K562 (cell line): Measurements from ENCODE around the gene MAML1. TPM values are rescaled to one million over a fixed set of nuclear protein-coding genes. Genes with fewer than 3 reads are reported as not detected.

ENCODE experiments used
- ESRRB ChIP-seq: fragments of 250-450 bp; sonication (Bioruptor Pico); IDR thresholded peaks from 2 replicates; pipeline ENCODE4 v1.5.0; 2020; ENCODE audit warnings: mild to moderate bottlenecking, moderate library complexity, borderline replicate concordance
- POLR2H ChIP-seq: IDR thresholded peaks from 2 replicates; pipeline ENCODE4 v1.6.1; 2016; ENCODE audit warnings: missing genetic modification characterization, low read depth, mild to moderate bottlenecking, control low read depth, missing compliant biosample characterization, moderate library complexity
- TCFL5 ChIP-seq: fragments of 250-450 bp; sonication (Bioruptor Pico); conservative IDR thresholded peaks from 2 replicates; pipeline ENCODE4 v1.6.1; 2021; ENCODE audit warnings: mild to moderate bottlenecking, moderate library complexity, matching md5 sums
- ZKSCAN8 ChIP-seq: fragments of 200-800 bp; sonication (Bioruptor generic); IDR thresholded peaks from 2 replicates; pipeline ENCODE4 v1.6.1; 2016; ENCODE audit warnings: missing genetic modification characterization, missing compliant biosample characterization
- ZNF589 ChIP-seq: fragments of 200-800 bp; sonication (Bioruptor generic); IDR thresholded peaks from 2 replicates; pipeline ENCODE4 v1.6.1; 2016; ENCODE audit warnings: low read depth, missing genetic modification characterization, missing compliant biosample characterization
- ZNF644 ChIP-seq: fragments of 200-800 bp; sonication (Bioruptor generic); IDR thresholded peaks from 2 replicates; pipeline ENCODE4 v1.6.1; 2016; ENCODE audit warnings: low read depth, missing genetic modification characterization, missing compliant biosample characterization
- ZNF785 ChIP-seq: fragments of 250-450 bp; sonication (Bioruptor Pico); IDR thresholded peaks from 2 replicates; pipeline ENCODE4 v1.4.0; 2020; ENCODE audit warnings: mild to moderate bottlenecking
- polyA plus RNA-seq, 8 experiments: library from polyadenylated mRNA; depleted of rRNA in 4 of 8; stranded (reverse) in 5 of 8; unstranded in 3 of 8; fragments of >200 nt; fragmentation: Nextera tagmentation in 2 of 8; fragmentation: Illumina TruSeq in 1 of 8; extraction: Ambion mirVana in 2 of 8; extraction: Trizol in 1 of 8; gene quantifications; 2 replicates each; pipeline versions ENCODE4 v1.2.1 to v1.2.3, GENCODE V29; 2011 to 2014; ENCODE audit warnings: inconsistent platforms in 1 of 8, missing spikeins in 1 of 8
- total RNA-seq, 7 experiments: library from RNA; depleted of rRNA in 6 of 7; stranded (reverse); fragments of >200 nt in 6 of 7; fragmentation: Illumina TruSeq in 2 of 7; extraction: Trizol in 2 of 7; gene quantifications; 2 replicates each; pipeline versions ENCODE4 v1.2.1 to v1.2.3, GENCODE V29; 2011 to 2021; ENCODE audit warnings: low replicate concordance in 1 of 7
- TF ChIP-seq, protein P1 (sequence below), 2 experiments: fragments of 450-650 bp; conservative IDR thresholded peaks; 2 replicates each; pipeline ENCODE4 v1.6.1; 2017; ENCODE audit warnings: mild to moderate bottlenecking in 2 of 2, moderate library complexity in 2 of 2
- TF ChIP-seq, protein P2 (sequence below): fragments of 450-650 bp; formaldehyde crosslinking; IDR thresholded peaks from 2 replicates; pipeline ENCODE4 v1.4.0; 2022; ENCODE audit warnings: mild to moderate bottlenecking, moderate library complexity
- TF ChIP-seq, protein P3 (sequence below): sonication (generic); formaldehyde crosslinking; IDR thresholded peaks from 2 replicates; pipeline ENCODE4 v1.9.0; 2022; ENCODE audit warnings: mild to moderate bottlenecking, missing genetic modification reagents
- TF ChIP-seq, protein P4 (sequence below), 2 experiments: fragments of 450-650 bp; IDR thresholded peaks; 2 replicates each; pipeline ENCODE4 v1.6.1; 2016
- TF ChIP-seq, protein P5 (sequence below): fragments of 200-800 bp; sonication (Bioruptor generic); IDR thresholded peaks from 2 replicates; pipeline ENCODE4 v1.6.1; 2017; ENCODE audit warnings: missing genetic modification characterization, missing compliant biosample characterization

MAML1 gene
- total and polyA plus RNA-seq, 9 of the 15 experiments (the other 6 are each of a cell fraction or from before 2014, with no cell fraction given): 0.32 to 18.4 (median 7.0) TPM

DNA sequence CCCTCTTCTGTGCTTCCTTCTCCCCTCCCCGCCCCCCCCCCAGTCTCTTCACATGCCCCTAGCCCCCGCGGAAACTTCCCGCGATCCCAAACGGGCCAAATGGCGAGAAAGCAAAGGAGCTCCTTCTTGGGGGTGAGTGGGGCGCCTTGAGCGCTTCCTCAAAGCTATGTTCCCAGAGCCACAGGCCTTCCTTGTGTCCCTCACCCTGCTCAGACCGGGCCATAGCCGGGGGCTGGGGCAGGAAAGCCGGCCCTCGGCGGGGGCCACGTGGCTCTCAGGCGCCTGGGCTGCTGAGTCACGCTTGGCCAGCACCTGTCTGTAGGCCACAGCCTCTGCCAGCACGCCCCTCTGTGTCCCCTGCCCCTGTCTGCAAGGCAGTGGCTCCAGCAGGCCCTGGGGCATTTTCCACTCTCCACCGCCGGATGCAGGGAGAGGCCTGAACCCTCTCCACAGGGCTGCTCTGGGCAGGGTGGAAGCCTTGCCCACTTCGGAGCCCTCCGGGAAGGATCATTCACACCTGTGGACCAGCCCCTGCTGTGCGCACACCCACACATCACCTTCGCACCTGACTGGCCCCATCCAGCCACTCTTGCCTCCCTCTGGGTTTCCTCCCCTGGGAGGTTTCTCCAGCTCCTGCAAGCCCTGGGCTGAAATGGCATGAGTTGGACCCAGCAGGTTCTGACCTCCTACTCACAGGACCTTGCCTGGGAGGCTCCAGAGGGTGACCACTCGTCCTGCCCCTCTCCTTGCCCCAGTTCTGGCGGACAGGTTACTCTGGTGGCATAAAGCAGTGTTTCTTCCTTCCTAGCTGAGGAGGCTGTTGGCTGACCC is 86.9 kb downstream of the MAML1 start (continued):
- TF ChIP-seq, protein P1, sequence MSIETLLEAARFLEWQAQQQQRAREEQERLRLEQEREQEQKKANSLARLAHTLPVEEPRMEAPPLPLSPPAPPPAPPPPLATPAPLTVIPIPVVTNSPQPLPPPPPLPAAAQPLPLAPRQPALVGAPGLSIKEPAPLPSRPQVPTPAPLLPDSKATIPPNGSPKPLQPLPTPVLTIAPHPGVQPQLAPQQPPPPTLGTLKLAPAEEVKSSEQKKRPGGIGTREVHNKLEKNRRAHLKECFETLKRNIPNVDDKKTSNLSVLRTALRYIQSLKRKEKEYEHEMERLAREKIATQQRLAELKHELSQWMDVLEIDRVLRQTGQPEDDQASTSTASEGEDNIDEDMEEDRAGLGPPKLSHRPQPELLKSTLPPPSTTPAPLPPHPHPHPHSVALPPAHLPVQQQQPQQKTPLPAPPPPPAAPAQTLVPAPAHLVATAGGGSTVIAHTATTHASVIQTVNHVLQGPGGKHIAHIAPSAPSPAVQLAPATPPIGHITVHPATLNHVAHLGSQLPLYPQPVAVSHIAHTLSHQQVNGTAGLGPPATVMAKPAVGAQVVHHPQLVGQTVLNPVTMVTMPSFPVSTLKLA (conservative IDR thresholded peaks at IDR 0.05): peak; percentile 91 to 95
- 0 out of 2 replicates have a peak, but pooled peaks have one; percentile 12 for TF ChIP-seq POLR2H (tag)
- TF ChIP-seq ESRRB (CRISPR knock-in tag): no peak
- TF ChIP-seq, protein P2, sequence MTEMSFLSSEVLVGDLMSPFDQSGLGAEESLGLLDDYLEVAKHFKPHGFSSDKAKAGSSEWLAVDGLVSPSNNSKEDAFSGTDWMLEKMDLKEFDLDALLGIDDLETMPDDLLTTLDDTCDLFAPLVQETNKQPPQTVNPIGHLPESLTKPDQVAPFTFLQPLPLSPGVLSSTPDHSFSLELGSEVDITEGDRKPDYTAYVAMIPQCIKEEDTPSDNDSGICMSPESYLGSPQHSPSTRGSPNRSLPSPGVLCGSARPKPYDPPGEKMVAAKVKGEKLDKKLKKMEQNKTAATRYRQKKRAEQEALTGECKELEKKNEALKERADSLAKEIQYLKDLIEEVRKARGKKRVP (CRISPR knock-in tag): peak; percentile 66; the same call in 1 of the 2 replicates
- TF ChIP-seq TCFL5: peak; percentile 48
- peak; percentile 82 for TF ChIP-seq ZNF589 (CRISPR knock-in tag)
- peak; percentile 93 for TF ChIP-seq ZNF644
- peak; percentile 50; the same call in 1 of the 2 replicates for TF ChIP-seq ZNF785 (CRISPR knock-in tag)
- TF ChIP-seq, protein P3, sequence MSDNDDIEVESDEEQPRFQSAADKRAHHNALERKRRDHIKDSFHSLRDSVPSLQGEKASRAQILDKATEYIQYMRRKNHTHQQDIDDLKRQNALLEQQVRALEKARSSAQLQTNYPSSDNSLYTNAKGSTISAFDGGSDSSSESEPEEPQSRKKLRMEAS (CRISPR knock-in tag): peak; percentile 95
- TF ChIP-seq, protein P4, sequence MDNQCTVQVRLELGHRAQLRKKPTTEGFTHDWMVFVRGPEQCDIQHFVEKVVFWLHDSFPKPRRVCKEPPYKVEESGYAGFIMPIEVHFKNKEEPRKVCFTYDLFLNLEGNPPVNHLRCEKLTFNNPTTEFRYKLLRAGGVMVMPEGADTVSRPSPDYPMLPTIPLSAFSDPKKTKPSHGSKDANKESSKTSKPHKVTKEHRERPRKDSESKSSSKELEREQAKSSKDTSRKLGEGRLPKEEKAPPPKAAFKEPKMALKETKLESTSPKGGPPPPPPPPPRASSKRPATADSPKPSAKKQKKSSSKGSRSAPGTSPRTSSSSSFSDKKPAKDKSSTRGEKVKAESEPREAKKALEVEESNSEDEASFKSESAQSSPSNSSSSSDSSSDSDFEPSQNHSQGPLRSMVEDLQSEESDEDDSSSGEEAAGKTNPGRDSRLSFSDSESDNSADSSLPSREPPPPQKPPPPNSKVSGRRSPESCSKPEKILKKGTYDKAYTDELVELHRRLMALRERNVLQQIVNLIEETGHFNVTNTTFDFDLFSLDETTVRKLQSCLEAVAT (IDR thresholded peaks at IDR 0.05): no peak
- peak; percentile 92 for TF ChIP-seq ZKSCAN8 (CRISPR knock-in tag)
- TF ChIP-seq, protein P5, sequence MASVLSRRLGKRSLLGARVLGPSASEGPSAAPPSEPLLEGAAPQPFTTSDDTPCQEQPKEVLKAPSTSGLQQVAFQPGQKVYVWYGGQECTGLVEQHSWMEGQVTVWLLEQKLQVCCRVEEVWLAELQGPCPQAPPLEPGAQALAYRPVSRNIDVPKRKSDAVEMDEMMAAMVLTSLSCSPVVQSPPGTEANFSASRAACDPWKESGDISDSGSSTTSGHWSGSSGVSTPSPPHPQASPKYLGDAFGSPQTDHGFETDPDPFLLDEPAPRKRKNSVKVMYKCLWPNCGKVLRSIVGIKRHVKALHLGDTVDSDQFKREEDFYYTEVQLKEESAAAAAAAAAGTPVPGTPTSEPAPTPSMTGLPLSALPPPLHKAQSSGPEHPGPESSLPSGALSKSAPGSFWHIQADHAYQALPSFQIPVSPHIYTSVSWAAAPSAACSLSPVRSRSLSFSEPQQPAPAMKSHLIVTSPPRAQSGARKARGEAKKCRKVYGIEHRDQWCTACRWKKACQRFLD (CRISPR knock-in tag): peak; percentile 95
